Muscle layer of colon (tissue), 2 donors: ENCODE results near the gene TBC1D22A.

ENCODE experiments used
- H3K27ac ChIP-seq: one replicate; pipeline ENCODE4 v1.7.0; 2013; ENCODE audit warnings: low read depth, mild to moderate bottlenecking, low read length, moderate library complexity
- H3K27me3 ChIP-seq, 2 donors: one replicate each; pipeline ENCODE4 v1.7.0; 2013; ENCODE audit warnings: low read length in 2 of 2, mild to moderate bottlenecking in 2 of 2; ENCODE audit not compliant: insufficient read depth in 2 of 2, control insufficient read depth in 1 of 2
- H3K36me3 ChIP-seq: one replicate; pipeline ENCODE4 v1.7.0; 2013; ENCODE audit warnings: mild to moderate bottlenecking, low read length; ENCODE audit not compliant: insufficient read depth
- H3K4me1 ChIP-seq: one replicate; pipeline ENCODE4 v1.7.0; 2013; ENCODE audit warnings: mild to moderate bottlenecking, low read length; ENCODE audit not compliant: insufficient read depth
- H3K4me3 ChIP-seq, 2 donors: one replicate each; pipeline ENCODE4 v1.7.0; 2013; ENCODE audit warnings: low read length in 2 of 2, low read depth in 1 of 2, mild to moderate bottlenecking in 1 of 2, moderate library complexity in 1 of 2
- H3K9ac ChIP-seq: one replicate; pipeline ENCODE4 v1.7.0; 2013; ENCODE audit warnings: low read length
- H3K9me3 ChIP-seq: one replicate; pipeline ENCODE4 v1.7.0; 2013; ENCODE audit warnings: mild to moderate bottlenecking, low read length
- donor health status: abdominal sarcoma.
- donor health status: Adenocarcinoma of cecum.

Gene TBC1D22A

GRCh38 chr22:46931414-46931813, 169.0 kb downstream of the TBC1D22A start:
- Histone ChIP-seq H3K4me1 (no peaks in the 10 kb centered on the region), H3K9ac (no peak overlapping the region), H3K9me3 (no peaks in the 10 kb centered on the region), H3K27me3 (no peaks in the 10 kb centered on the region), H3K4me3 (no peak overlapping the region), H3K36me3 (no peaks in the 10 kb centered on the region), H3K27ac (no peak overlapping the region)

- Histone ChIP-seq H3K4me1 (no peaks in the 10 kb centered on the region), H3K27me3 (no peaks in the 10 kb centered on the region), H3K9ac (no peak overlapping the region), H3K4me3 (no peak overlapping the region), H3K9me3 (no peaks in the 10 kb centered on the region), H3K36me3 (no peaks in the 10 kb centered on the region), H3K27ac (no peak overlapping the region)
These were observed 169.4 kb downstream of the TBC1D22A start for GRCh38 chr22:46931881-46932280.

DNA sequence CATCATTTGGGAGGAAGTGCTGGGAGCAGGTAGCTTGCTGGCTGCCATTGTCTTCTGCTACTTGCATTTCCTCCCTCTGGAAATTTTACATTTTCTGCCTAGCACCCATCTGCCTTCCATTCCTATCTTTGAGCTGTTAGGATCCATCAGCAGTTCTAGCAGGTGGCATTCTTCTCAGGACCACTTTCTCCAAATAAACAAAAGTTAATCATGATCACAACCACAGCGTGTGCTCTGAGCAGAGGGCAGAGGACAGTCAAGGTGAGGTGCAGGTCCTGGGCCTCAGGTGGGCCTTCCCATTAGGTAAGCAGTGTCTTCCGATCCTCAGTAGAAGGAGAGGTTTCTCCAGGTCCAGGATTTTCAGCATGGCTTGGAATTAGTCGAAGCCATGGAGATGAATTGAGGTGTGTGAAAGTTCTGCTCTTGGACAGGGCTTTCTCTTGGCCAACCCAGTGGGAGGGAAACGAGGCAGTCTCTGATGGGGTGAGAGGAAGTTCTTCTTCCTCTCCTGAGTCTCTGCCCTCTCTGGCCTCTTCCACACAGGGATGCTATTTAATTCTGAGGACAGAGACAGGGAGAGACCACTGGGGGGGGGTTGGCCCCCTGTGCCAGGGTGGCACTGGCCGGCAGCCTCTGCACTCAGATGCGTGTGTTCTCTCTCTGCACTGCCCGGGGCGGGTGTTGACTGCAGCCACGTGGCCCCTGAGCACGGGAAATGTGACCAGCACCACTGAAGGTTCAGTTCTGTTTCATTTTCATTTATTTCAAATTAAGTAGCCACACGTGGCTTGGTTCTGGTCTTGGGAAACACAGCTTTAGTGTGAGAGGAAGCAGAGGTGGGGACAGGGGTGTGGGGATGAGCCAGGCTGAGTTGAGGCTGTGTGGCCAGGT, 170.8 kb downstream of the TBC1D22A start:
- no peak overlapping the region for H3K4me3 ChIP-seq
- no peaks in the 10 kb centered on the region for H3K27me3 ChIP-seq
- H3K4me1 ChIP-seq = no peaks in the 10 kb centered on the region
- no peak overlapping the region for H3K9ac ChIP-seq
- H3K36me3 ChIP-seq = no peaks in the 10 kb centered on the region
- no peaks in the 10 kb centered on the region for H3K9me3 ChIP-seq
- no peak overlapping the region for H3K27ac ChIP-seq

DNA sequence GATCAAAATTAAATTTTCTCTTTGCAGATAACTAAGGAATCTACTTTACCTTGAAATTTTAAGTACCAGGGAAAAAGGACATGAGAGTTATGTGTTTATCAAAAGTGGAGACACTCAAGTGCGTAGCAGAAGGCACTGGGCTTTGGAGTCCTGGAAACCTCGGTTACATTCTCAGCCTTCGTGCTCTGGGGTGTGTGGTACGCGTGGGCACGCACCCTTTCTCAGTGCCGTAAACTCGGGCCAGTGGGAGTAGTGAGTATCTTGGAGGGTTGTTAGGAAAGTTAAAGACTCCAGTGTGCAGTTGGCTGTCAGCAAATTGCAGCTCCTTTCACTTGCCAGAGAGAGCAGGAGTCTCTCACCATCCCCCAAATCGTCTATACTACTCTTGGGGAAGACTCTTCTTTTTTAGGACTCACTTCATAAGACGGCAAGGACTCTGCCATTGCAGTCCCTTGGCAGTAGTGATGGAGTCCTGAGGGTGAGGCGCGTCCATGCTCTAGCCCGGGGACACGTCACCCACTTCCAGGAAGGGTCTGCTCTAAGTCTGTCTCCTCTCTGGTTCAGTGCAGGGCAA, 171.8 kb downstream of the TBC1D22A start:
- Histone ChIP-seq H3K9ac (no peak overlapping the region), H3K4me3 (no peak overlapping the region), H3K27me3 (no peaks in the 10 kb centered on the region), H3K36me3 (no peaks in the 10 kb centered on the region), H3K9me3 (no peaks in the 10 kb centered on the region), H3K4me1 (no peaks in the 10 kb centered on the region), H3K27ac (no peak overlapping the region)

DNA sequence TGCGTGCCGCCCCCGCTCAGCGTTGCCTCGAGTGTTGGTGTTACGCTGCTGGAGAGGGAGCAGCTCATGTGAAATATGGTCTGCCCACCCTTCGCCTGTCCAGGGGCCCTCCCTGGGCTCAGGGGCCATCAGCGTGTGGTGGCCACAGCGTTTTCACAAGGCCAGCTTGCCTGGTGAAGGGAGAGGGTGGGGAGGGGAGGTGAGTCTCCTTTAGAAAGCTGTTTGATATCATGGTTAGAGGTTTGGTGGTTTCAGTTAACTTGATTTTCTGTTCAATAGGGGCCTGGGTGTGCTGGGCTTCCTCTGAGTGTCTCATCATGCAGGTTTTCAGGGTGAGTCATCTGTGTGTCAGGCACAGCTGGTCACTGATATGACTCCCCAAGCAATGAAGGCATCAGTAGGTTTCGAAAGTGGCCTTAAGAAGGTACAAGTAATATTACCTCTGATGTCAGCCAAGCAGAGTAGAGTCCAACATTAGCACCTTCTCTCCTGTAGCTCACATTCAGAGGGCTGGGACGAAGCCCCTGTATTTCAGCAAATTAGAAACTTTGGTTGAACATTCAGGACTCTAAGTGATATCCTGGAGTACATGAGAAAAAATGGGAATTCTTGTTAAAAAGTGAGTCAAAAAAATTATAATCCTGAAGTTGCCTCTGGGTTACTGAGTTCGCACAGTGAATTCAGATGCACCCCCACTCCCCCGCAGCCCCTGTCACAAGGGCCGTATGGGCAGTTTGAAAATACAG, 172.5 kb downstream of the TBC1D22A start:
- Histone ChIP-seq H3K9me3 (no peaks in the 10 kb centered on the region), H3K36me3 (no peaks in the 10 kb centered on the region), H3K27ac (no peak overlapping the region), H3K9ac (no peak overlapping the region), H3K27me3 (no peaks in the 10 kb centered on the region), H3K4me3 (no peak overlapping the region), H3K4me1 (no peaks in the 10 kb centered on the region)

GRCh38 chr22:46935506-46936377, 173.3 kb downstream of the TBC1D22A start:
- Histone ChIP-seq H3K36me3 (no peaks in the 10 kb centered on the region), H3K4me3 (no peak overlapping the region), H3K27ac (no peak overlapping the region), H3K27me3 (no peaks in the 10 kb centered on the region), H3K4me1 (no peaks in the 10 kb centered on the region), H3K9ac (no peak overlapping the region), H3K9me3 (no peaks in the 10 kb centered on the region)

DNA sequence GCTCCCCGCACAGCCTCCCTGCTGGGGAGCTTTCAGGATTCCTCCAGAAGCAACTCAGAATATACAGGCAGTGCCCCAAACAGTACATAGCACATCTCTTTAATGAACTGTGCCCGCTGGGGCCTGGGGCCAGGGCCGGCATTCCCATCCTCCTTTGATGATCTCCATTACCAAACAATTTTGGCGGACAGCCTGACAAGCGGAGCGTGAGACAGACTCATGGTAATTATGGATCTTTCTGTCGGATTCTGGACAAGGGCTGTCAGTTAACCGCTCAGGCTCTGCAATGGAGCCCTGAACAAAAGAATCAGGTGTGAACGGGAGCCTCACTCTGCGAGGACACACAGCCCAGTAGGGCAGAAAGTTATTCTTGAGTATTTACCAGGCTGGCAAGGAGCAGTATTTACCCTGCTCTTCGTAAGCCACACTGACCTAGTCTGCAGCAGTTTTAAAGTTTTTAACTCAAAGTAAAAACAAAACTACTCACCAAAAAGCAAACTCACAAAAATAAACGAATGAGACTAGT, 174.0 kb downstream of the TBC1D22A start:
- no peaks in the 10 kb centered on the region for H3K36me3 ChIP-seq
- H3K9ac ChIP-seq = no peak overlapping the region
- H3K27me3 ChIP-seq = no peaks in the 10 kb centered on the region
- no peak overlapping the region for H3K27ac ChIP-seq
- H3K9me3 ChIP-seq = no peaks in the 10 kb centered on the region
- H3K4me1 ChIP-seq = no peaks in the 10 kb centered on the region
- no peak overlapping the region for H3K4me3 ChIP-seq

- no peak overlapping the region for H3K9ac ChIP-seq
- H3K36me3 ChIP-seq = no peaks in the 10 kb centered on the region
- H3K9me3 ChIP-seq = no peaks in the 10 kb centered on the region
- no peak overlapping the region for H3K4me3 ChIP-seq
- H3K27ac ChIP-seq = no peak overlapping the region
- H3K4me1 ChIP-seq = no peaks in the 10 kb centered on the region
- H3K27me3 ChIP-seq = no peaks in the 10 kb centered on the region
These were observed 174.7 kb downstream of the TBC1D22A start for GRCh38 chr22:46937185-46937584.

DNA sequence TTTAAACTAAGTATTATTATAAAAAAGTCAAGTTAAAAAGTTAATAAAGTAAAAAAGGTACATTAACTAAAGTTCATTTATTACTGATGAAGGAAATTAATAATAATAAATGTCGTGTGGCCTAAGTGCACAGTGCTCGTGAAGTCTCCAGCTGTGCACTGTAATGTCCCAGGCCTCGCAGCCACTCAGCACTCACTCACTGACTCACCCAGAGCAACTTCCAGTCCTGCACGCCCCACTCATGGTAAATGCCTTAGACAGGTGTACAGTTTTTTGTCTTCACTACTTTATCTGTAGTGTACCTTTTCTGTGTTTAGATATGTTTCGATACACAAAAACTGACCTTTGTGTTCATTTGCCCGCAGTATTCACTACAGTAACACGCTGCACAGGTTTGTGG, 175.5 kb downstream of the TBC1D22A start:
- no peaks in the 10 kb centered on the region for H3K4me1 ChIP-seq
- H3K9ac ChIP-seq = no peak overlapping the region
- no peak overlapping the region for H3K27ac ChIP-seq
- H3K4me3 ChIP-seq = no peak overlapping the region
- H3K27me3 ChIP-seq = no peaks in the 10 kb centered on the region
- H3K9me3 ChIP-seq = no peaks in the 10 kb centered on the region
- H3K36me3 ChIP-seq = no peaks in the 10 kb centered on the region

DNA sequence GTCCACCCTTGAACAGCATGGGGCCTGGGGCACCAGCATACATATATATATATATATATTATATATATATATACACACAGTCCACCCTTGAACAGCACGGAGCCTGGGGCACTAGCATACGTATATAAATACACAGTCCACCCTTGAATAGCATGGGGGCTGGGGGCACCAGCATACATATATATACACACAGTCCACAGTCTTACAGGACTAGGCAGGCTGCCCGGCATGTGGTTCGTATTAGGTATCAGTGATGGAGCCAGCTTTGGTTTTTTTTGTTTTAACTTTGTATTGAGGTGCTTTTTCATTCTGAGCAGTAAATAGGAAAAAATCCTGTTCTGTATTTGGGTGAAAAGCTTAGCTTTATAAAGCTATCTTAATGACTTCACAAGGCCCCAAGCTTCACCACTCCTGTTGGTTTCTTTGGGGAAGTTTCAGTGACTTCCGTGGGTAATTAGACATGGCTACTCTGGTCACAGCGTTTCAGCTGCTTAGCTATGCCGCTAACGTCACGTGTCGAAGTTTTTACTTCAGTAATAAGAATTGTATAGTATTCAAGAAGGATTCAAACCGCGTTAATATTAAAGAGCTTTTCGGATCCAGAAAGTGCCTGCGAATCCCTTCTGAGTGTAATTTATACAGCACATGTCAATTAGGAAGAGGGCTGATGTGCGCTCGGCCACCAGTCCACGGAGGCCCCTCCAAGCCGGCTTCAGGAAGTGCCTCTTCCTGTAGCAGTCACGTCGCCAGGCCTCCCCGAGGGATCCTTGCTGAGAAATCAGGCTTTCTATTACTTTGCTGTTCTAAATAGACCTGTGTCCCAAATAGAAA, 179.7 kb downstream of the TBC1D22A start:
- H3K9ac ChIP-seq = no peak overlapping the region
- H3K27ac ChIP-seq = no peak overlapping the region
- H3K9me3 ChIP-seq = no peaks in the 10 kb centered on the region
- no peaks in the 10 kb centered on the region for H3K27me3 ChIP-seq
- H3K4me3 ChIP-seq = no peak overlapping the region
- H3K4me1 ChIP-seq = no peaks in the 10 kb centered on the region
- H3K36me3 ChIP-seq = no peaks in the 10 kb centered on the region
